HTERT RPE-1 (cell line): ENCODE measurements around the gene TRAPPC13.
"Not testable (repeated sequence)": the region's sequence is repeated elsewhere in the genome, so short reads cannot be mapped to it uniquely, and the experiment has no call there.

Experiments used
- in situ Hi-C: fragments of 300-500 bp; cut with MboI; formaldehyde crosslinking; loops from 4 replicates; pipeline ENCODE4 v1.14.3; 2020; ENCODE audit warnings: low sequenced_read_pairs

TRAPPC13 gene

DNA sequence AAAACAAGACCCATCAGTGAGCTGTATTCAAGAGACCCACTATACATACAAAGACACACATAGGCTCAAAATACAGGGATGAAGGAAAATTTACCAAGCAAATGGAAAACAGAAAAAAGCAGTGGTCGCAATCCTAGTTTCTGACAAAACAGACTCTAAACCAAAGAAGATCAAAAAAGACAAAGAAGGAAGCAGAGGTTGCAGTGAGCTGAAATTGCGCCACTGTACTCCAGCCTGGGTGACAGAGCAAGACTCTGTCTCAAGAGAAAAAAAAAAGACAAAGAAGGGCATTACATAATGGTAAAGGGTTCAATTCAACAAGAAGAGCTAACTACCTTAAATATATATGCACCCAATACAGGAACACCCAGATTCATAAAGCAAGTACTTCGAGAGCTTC, 51.2 kb downstream of the TRAPPC13 start:
- in situ Hi-C loops: not testable (repeated sequence)

GRCh38 chr5:65682148-65682547, 57.3 kb downstream of the TRAPPC13 start:
- in situ Hi-C loops: no loop called here

- in situ Hi-C loops: no loop called here
Observed at GRCh38 chr5:65693121-65693520, 68.3 kb downstream of the TRAPPC13 start.

GRCh38 chr5:65695162-65695755, 70.4 kb downstream of the TRAPPC13 start:
- in situ Hi-C loops: no loop called here

- in situ Hi-C loops: no loop called here
Observed at GRCh38 chr5:65695896-65696295, 71.1 kb downstream of the TRAPPC13 start.

- in situ Hi-C loops: no loop called here
Observed at GRCh38 chr5:65696892-65697291, 72.1 kb downstream of the TRAPPC13 start.

GRCh38 chr5:65699338-65699737, 74.5 kb downstream of the TRAPPC13 start:
- in situ Hi-C loops: no loop called here

DNA sequence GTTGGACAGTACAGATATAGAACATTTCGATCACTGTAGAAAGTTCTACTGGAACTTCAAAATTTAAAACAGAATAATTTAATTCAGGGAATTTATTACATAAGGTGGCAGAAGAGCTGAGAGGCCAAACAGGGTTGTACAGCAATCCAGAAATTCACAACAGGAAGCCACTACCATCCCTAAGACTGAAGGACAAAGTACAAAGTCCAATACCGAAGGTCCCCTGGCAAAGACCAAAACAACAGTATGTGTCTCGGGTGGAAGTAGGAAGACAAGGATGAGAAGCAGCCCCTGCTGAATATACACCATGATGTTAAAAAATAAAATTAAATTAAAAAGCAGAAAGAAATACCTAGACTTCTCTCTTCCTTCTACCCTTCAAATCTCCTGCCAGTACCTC, 77.2 kb downstream of the TRAPPC13 start:
- in situ Hi-C loops: no loop called here

DNA sequence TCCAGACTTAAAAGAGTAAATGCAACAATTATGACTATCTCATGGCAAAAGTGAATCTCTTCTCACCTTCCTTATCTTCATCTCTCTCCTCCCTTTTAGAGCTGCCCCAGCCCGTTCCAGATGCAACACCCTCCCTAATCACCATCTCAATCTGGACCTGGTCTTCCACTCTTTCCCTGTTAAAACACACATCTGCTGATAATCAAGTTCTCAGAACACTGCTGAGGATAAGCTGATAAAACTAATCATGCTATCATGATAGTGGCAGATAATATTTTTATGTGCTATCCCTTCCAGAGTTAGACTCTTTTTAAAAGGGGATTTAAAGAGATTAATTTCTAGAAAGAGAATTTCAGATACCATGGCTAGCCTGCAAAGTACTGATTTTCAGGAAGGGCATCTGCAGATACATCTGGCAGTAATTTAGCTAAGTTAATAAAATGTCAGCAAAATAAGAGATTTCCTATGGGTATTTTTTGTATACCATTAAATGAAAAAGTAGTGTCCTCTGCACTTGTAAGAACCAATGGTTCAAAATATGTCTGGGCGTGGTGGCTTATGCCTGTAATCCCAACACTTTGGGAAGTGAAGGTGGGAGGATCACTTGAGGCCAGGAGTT, 79.9 kb downstream of the TRAPPC13 start:
- in situ Hi-C loops: no loop called here

DNA sequence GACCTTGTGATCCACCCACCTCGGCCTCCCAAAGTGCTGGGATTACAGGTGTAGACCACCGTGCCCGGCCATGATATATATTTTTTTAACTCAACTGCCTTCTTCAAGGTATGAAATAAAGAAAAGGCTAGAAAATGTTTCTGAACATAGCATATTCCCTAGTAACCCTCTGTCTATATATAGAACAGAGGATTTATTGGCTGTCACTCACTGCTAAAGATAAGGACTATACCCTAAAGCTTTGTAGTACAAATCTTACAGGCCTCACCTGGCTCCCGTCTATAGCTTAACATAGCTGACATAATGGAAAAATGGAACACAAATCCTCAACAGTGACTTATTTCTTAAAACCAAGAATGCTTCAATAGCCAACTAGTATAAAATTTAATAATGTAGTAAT, 82.8 kb downstream of the TRAPPC13 start:
- in situ Hi-C loops: no loop called here

GRCh38 chr5:65708145-65708544, 83.3 kb downstream of the TRAPPC13 start:
- in situ Hi-C loops: no loop called here
